Measurements from ENCODE around the gene BCDIN3D. TPM values are rescaled to one million over a fixed set of nuclear protein-coding genes. Genes with fewer than 3 reads are reported as not detected.

BCDIN3D gene
- total and polyA plus RNA-seq, 10 of the 15 experiments (the other 5 are each of a cell fraction or from before 2014, with no cell fraction given): 3.7 to 7.2 (median 6.4) TPM

DNA sequence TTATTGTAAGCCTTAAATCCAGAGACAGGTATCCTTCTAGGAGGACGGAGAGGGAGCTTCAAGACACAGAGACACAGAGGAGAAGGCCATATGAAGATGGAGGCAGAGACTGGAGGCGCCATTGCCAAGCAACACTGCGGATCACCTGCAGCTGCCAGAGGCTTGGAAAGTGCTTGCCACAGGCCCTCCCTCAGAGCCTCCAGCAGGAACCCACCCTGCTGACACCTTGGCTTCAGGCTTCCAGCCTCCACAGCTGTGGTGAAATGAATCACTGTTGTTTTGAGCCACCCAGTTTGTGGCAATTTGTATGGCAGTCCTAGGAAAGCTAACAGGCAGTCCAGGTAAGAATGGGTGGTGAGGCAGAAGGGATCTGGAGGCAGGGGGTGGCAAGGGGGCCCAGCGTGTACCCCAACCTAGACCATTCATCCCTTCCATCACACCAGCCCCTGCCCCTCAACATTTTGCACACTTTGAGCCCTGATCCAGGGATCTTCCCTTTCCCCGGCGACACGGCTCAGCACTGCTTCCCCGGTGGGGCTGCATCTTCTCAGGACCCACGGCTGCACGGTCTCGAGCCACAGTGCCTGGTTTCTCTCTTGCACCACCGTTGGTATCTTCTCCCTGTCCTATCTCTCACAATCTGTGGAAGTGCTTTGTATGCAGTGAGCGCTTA lies 22.3 kb upstream of the BCDIN3D start:
- in situ Hi-C loops (cut with MboI): no loop called here
- FAIRE-seq (no peak), ATAC-seq (no peak), DNase-seq (ENCODE audit: low read depth, low spot score) (no peak)
- no peak overlapping the region for H3K27ac ChIP-seq (ENCODE audit: control insufficient read depth, insufficient read depth)
- H3K79me2 ChIP-seq (ENCODE audit: control insufficient read depth, insufficient read depth, low read length): no peaks in the 10 kb centered on the region
- H3K36me3 ChIP-seq (ENCODE audit: control insufficient read depth in 2 of 2, insufficient read depth in 2 of 2, low read length in 1 of 2): no peaks in the 10 kb centered on the region
- H3K4me3 ChIP-seq: no peak overlapping the region
- RAD21 ChIA-PET (ENCODE audit: unreplicated experiment): no interaction called here
- intact Hi-C loops (cut with micrococcal nuclease; ENCODE audit: unreplicated experiment): loop anchor here (5.0 to 10.0 kb wide), 2 partner anchors 190 to 207 kb away; partner anchors contain the start of gene ASIC1
- no peaks in the 10 kb centered on the region; a peak in 2 of 4 replicates for H3K27me3 ChIP-seq (replicated peaks in 1 of 2; ENCODE audit: control insufficient read depth in 2 of 2, insufficient read depth in 2 of 2, low read length in 1 of 2)
- no peak overlapping the region for H2AFZ ChIP-seq (ENCODE audit: control insufficient read depth, low read depth, low read length)
- no peak overlapping the region for H3K4me2 ChIP-seq (ENCODE audit: control insufficient read depth, insufficient read depth)
- no peak overlapping the region for H3K9ac ChIP-seq (ENCODE audit: control insufficient read depth, insufficient read depth, low read length)
- 0 out of 2 replicates have a peak, but pooled peaks cover 2% of the 10 kb centered on the region for H4K20me1 ChIP-seq (ENCODE audit: control insufficient read depth, insufficient read depth)
- CTCF ChIA-PET: interaction anchor here (0.6 to 3.7 kb wide), 7 partner anchors 15 to 124 kb away, joined by 3 to 21 read pairs (median 4); partner anchors contain the start of gene TMBIM6
- H3K9me3 ChIP-seq (replicated peaks; ENCODE audit: control insufficient read depth, insufficient read depth, low read length): no peaks in the 10 kb centered on the region
- BruUV-seq (replicated peaks): no TSS peak
- POLR2A ChIA-PET: no interaction called here
- SMC1A ChIA-PET (ENCODE audit: uncharacterized antibody, unreplicated experiment): no interaction called here
- 47% methylated on average over 13 of the region's 13 CpGs for WGBS (ENCODE audit: insufficient coverage, insufficient replicate concordance, low lambda C conversion rate, missing lambda C conversion rate)
- no peaks in the 10 kb centered on the region for H3K4me1 ChIP-seq (ENCODE audit: control insufficient read depth, insufficient read depth, low read length)
- TF ChIP-seq CBX3 (IDR thresholded peaks at IDR 0.05; ENCODE audit: borderline replicate concordance, low read depth) (no peak), RUNX3 (IDR thresholded peaks at IDR 0.05; ENCODE audit: low read length) (no peak), SREBF2 (IDR thresholded peaks at IDR 0.05; ENCODE audit: low read length) (no peak), TAF1 (IDR thresholded peaks at IDR 0.05; ENCODE audit: borderline replicate concordance, low read depth, low read length) (no peak), ZNF384 (IDR thresholded peaks at IDR 0.05; ENCODE audit: borderline replicate concordance, low read depth, low read length) (no peak), YBX1 (IDR thresholded peaks at IDR 0.05) (no peak), MYB (IDR thresholded peaks at IDR 0.05; ENCODE audit: borderline replicate concordance, low read depth, low read length) (no peak), ZSCAN29 (IDR thresholded peaks at IDR 0.05) (no peak), BRCA1 (IDR thresholded peaks at IDR 0.05; ENCODE audit: low read depth, low read length) (no peak), FOXK2 (IDR thresholded peaks at IDR 0.05) (no peak), TARDBP (IDR thresholded peaks at IDR 0.05; ENCODE audit: borderline replicate concordance) (no peak), CBFB (IDR thresholded peaks at IDR 0.05; ENCODE audit: low read depth) (no peak)
- TF ChIP-seq, protein P1, sequence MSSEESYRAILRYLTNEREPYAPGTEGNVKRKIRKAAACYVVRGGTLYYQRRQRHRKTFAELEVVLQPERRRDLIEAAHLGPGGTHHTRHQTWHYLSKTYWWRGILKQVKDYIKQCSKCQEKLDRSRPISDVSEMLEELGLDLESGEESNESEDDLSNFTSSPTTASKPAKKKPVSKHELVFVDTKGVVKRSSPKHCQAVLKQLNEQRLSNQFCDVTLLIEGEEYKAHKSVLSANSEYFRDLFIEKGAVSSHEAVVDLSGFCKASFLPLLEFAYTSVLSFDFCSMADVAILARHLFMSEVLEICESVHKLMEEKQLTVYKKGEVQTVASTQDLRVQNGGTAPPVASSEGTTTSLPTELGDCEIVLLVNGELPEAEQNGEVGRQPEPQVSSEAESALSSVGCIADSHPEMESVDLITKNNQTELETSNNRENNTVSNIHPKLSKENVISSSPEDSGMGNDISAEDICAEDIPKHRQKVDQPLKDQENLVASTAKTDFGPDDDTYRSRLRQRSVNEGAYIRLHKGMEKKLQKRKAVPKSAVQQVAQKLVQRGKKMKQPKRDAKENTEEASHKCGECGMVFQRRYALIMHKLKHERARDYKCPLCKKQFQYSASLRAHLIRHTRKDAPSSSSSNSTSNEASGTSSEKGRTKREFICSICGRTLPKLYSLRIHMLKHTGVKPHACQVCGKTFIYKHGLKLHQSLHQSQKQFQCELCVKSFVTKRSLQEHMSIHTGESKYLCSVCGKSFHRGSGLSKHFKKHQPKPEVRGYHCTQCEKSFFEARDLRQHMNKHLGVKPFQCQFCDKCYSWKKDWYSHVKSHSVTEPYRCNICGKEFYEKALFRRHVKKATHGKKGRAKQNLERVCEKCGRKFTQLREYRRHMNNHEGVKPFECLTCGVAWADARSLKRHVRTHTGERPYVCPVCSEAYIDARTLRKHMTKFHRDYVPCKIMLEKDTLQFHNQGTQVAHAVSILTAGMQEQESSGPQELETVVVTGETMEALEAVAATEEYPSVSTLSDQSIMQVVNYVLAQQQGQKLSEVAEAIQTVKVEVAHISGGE (CRISPR knock-in tag; IDR thresholded peaks at IDR 0.05): no peak
- TF ChIP-seq, protein P2, sequence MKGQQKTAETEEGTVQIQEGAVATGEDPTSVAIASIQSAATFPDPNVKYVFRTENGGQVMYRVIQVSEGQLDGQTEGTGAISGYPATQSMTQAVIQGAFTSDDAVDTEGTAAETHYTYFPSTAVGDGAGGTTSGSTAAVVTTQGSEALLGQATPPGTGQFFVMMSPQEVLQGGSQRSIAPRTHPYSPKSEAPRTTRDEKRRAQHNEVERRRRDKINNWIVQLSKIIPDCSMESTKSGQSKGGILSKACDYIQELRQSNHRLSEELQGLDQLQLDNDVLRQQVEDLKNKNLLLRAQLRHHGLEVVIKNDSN (IDR thresholded peaks at IDR 0.05; ENCODE audit: borderline replicate concordance, extremely low read length, insufficient read depth, low read depth, low read length): no peak
- TF ChIP-seq, protein P3, sequence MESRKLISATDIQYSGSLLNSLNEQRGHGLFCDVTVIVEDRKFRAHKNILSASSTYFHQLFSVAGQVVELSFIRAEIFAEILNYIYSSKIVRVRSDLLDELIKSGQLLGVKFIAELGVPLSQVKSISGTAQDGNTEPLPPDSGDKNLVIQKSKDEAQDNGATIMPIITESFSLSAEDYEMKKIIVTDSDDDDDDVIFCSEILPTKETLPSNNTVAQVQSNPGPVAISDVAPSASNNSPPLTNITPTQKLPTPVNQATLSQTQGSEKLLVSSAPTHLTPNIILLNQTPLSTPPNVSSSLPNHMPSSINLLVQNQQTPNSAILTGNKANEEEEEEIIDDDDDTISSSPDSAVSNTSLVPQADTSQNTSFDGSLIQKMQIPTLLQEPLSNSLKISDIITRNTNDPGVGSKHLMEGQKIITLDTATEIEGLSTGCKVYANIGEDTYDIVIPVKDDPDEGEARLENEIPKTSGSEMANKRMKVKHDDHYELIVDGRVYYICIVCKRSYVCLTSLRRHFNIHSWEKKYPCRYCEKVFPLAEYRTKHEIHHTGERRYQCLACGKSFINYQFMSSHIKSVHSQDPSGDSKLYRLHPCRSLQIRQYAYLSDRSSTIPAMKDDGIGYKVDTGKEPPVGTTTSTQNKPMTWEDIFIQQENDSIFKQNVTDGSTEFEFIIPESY (IDR thresholded peaks at IDR 0.05): no peak
- TF ChIP-seq, protein P4, sequence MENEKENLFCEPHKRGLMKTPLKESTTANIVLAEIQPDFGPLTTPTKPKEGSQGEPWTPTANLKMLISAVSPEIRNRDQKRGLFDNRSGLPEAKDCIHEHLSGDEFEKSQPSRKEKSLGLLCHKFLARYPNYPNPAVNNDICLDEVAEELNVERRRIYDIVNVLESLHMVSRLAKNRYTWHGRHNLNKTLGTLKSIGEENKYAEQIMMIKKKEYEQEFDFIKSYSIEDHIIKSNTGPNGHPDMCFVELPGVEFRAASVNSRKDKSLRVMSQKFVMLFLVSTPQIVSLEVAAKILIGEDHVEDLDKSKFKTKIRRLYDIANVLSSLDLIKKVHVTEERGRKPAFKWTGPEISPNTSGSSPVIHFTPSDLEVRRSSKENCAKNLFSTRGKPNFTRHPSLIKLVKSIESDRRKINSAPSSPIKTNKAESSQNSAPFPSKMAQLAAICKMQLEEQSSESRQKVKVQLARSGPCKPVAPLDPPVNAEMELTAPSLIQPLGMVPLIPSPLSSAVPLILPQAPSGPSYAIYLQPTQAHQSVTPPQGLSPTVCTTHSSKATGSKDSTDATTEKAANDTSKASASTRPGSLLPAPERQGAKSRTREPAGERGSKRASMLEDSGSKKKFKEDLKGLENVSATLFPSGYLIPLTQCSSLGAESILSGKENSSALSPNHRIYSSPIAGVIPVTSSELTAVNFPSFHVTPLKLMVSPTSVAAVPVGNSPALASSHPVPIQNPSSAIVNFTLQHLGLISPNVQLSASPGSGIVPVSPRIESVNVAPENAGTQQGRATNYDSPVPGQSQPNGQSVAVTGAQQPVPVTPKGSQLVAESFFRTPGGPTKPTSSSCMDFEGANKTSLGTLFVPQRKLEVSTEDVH (IDR thresholded peaks at IDR 0.05; ENCODE audit: low read depth, partially characterized antibody): no peak
